ENCODE data around the gene ZFP36L2.

The ZFP36L2 gene

GRCh38 chr2:43269074-43269572, 42.7 kb upstream of the ZFP36L2 start:
- DNase-seq (ENCODE audit: low read depth in 1 of 2, low spot score in 1 of 2), result no peak
- H3K4me3 ChIP-seq (replicated peaks; ENCODE audit: insufficient read depth, low read length), result no peak overlapping the region
- TF ChIP-seq GABPA (IDR thresholded peaks at IDR 0.05; ENCODE audit: low read depth), result no peak
- H3K27me3 ChIP-seq (ENCODE audit: insufficient read depth, poor library complexity, severe bottlenecking), result no peaks in the 10 kb centered on the region
- no peak overlapping the region for H3K27ac ChIP-seq (replicated peaks)

GRCh38 chr2:43268066-43268953, 41.9 kb upstream of the ZFP36L2 start:
- Histone ChIP-seq H3K27me3 (ENCODE audit: insufficient read depth, poor library complexity, severe bottlenecking) (no peaks in the 10 kb centered on the region), H3K4me3 (replicated peaks; ENCODE audit: insufficient read depth, low read length) (no peak overlapping the region), H3K27ac (replicated peaks) (no peak overlapping the region)
- TF ChIP-seq CTCF (IDR thresholded peaks at IDR 0.05; ENCODE audit: insufficient read depth, low read length) (no peak), GABPA (IDR thresholded peaks at IDR 0.05; ENCODE audit: low read depth) (no peak), SPI1 (IDR thresholded peaks at IDR 0.05; ENCODE audit: borderline replicate concordance, low read depth) (peak; percentile 1; the same call in 1 of the 2 replicates), REST (IDR thresholded peaks at IDR 0.05; ENCODE audit: insufficient replicate concordance, low read depth) (no peak)
- peak in 1 of 2 experiments; percentile 16 for DNase-seq (ENCODE audit: low read depth in 1 of 2, low spot score in 1 of 2)

GRCh38 chr2:43267381-43267780, 41.0 kb upstream of the ZFP36L2 start:
- no peaks in the 10 kb centered on the region for H3K27me3 ChIP-seq (ENCODE audit: insufficient read depth, poor library complexity, severe bottlenecking)
- H3K4me3 ChIP-seq (replicated peaks; ENCODE audit: insufficient read depth, low read length), result no peak overlapping the region
- TF ChIP-seq REST (IDR thresholded peaks at IDR 0.05; ENCODE audit: insufficient replicate concordance, low read depth) (no peak), CTCF (IDR thresholded peaks at IDR 0.05; ENCODE audit: insufficient read depth, low read length) (no peak), GABPA (IDR thresholded peaks at IDR 0.05; ENCODE audit: low read depth) (no peak), SPI1 (IDR thresholded peaks at IDR 0.05; ENCODE audit: borderline replicate concordance, low read depth) (no peak), POLR2AphosphoS5 (IDR thresholded peaks at IDR 0.05; ENCODE audit: low read depth) (no peak)
- no peak for DNase-seq (ENCODE audit: low read depth in 1 of 2, low spot score in 1 of 2)
- H3K27ac ChIP-seq (replicated peaks), result no peak overlapping the region

- Histone ChIP-seq H3K27me3 (ENCODE audit: insufficient read depth, poor library complexity, severe bottlenecking) (no peaks in the 10 kb centered on the region), H3K27ac (replicated peaks) (peak overlapping the region; percentile 39), H3K4me3 (replicated peaks; ENCODE audit: insufficient read depth, low read length) (no peak overlapping the region)
- peak in 1 of 2 experiments; percentile 87 for DNase-seq (ENCODE audit: low read depth in 1 of 2, low spot score in 1 of 2)
- TF ChIP-seq SPI1 (IDR thresholded peaks at IDR 0.05; ENCODE audit: borderline replicate concordance, low read depth) (peak; percentile 99), CTCF (IDR thresholded peaks at IDR 0.05; ENCODE audit: insufficient read depth, low read length) (no peak)
Observed at GRCh38 chr2:43266711-43267111, 40.3 kb upstream of the ZFP36L2 start.
